Loucy (cell line): ENCODE measurements around the gene CTRB1.

Experiments used
- CTCF ChIP-seq: fragments of 200-600 bp; sonication (generic); conservative IDR thresholded peaks from 2 replicates; pipeline ENCODE4 v1.5.1; 2014; ENCODE audit warnings: mild to moderate bottlenecking, antibody characterized with exemption, low read length
- EZH2phosphoT487 ChIP-seq: fragments of 200-600 bp; IDR thresholded peaks from 2 replicates; pipeline ENCODE4 v1.6.1; 2018; ENCODE audit warnings: antibody characterized with exemption, mild to moderate bottlenecking, moderate library complexity, borderline replicate concordance

- TF ChIP-seq CTCF (no peak), EZH2phosphoT487 (no peak)
Measured at GRCh38 chr16:75234856-75235696, 16.3 kb downstream of the CTRB1 start.
